ENCODE data around the gene OCA2.

OCA2 gene

GRCh38 chr15:27707257-27707656 lies 391.9 kb downstream of the OCA2 start:
- no peak overlapping the region for H3K27ac ChIP-seq (ENCODE audit: low read length)
- H3K9me3 ChIP-seq (ENCODE audit: control insufficient read depth in 1 of 2, low read length in 2 of 2): peaks cover 0 to 9% of the 10 kb centered on the region in 2 donors
- no peaks in the 10 kb centered on the region for H3K4me1 ChIP-seq (ENCODE audit: control insufficient read depth in 1 of 2, insufficient read depth in 2 of 2, low read length in 2 of 2)
- no peaks in the 10 kb centered on the region for H3K36me3 ChIP-seq (ENCODE audit: control insufficient read depth in 1 of 2, insufficient read depth in 2 of 2, low read length in 2 of 2)
- H3K27me3 ChIP-seq (ENCODE audit: low read depth, low read length): no peaks in the 10 kb centered on the region
- no peak overlapping the region for H3K4me3 ChIP-seq (ENCODE audit: low read depth in 1 of 2, low read length in 2 of 2)

GRCh38 chr15:27706300-27706699 lies 392.8 kb downstream of the OCA2 start:
- H3K27ac ChIP-seq (ENCODE audit: low read length): no peak overlapping the region
- peaks cover 0 to 9% of the 10 kb centered on the region in 2 donors for H3K9me3 ChIP-seq (ENCODE audit: control insufficient read depth in 1 of 2, low read length in 2 of 2)
- no peaks in the 10 kb centered on the region for H3K36me3 ChIP-seq (ENCODE audit: control insufficient read depth in 1 of 2, insufficient read depth in 2 of 2, low read length in 2 of 2)
- no peak overlapping the region for H3K4me3 ChIP-seq (ENCODE audit: low read depth in 1 of 2, low read length in 2 of 2)
- no peaks in the 10 kb centered on the region for H3K4me1 ChIP-seq (ENCODE audit: control insufficient read depth in 1 of 2, insufficient read depth in 2 of 2, low read length in 2 of 2)
- H3K27me3 ChIP-seq (ENCODE audit: low read depth, low read length): no peaks in the 10 kb centered on the region

GRCh38 chr15:27705056-27705455 lies 394.1 kb downstream of the OCA2 start:
- Histone ChIP-seq H3K36me3 (ENCODE audit: control insufficient read depth in 1 of 2, insufficient read depth in 2 of 2, low read length in 2 of 2) (no peaks in the 10 kb centered on the region), H3K27ac (ENCODE audit: low read length) (no peak overlapping the region), H3K9me3 (ENCODE audit: control insufficient read depth in 1 of 2, low read length in 2 of 2) (peaks cover 0 to 9% of the 10 kb centered on the region in 2 donors), H3K4me1 (ENCODE audit: control insufficient read depth in 1 of 2, insufficient read depth in 2 of 2, low read length in 2 of 2) (no peaks in the 10 kb centered on the region), H3K4me3 (ENCODE audit: low read depth in 1 of 2, low read length in 2 of 2) (no peak overlapping the region), H3K27me3 (ENCODE audit: low read depth, low read length) (no peaks in the 10 kb centered on the region)

Data from muscle layer of duodenum (tissue), 2 donors.